Activated CD4-positive, alpha-beta memory T cell treated with anti-CD3 and anti-CD28 coated beads, Interleukin-2, amount 10 ng/mL, durations not matched to agents 7 days and 5 days (primary cell): ENCODE results near the gene CFC1B. TPM values are rescaled to one million over a fixed set of nuclear protein-coding genes. Genes with fewer than 3 reads are reported as not detected.

Experiments used
- total RNA-seq, 2 experiments: library from RNA; stranded (reverse); gene quantifications; one replicate each; pipeline ENCODE4 v1.2.3, GENCODE V29; 2021

CFC1B gene
- total RNA-seq, 2 experiments from 2014 or later = not detected

Other genes starting within 250 kb of the CFC1B start
- 10 to 100 TPM; 57.7 to 58.9 TPM for gene IMP4, start 178.3 kb upstream of the CFC1B start, total RNA-seq
- gene PTPN18, start 165.2 kb upstream of the CFC1B start, total RNA-seq = 10 to 100 TPM; 98.0 to 98.6 TPM
- gene POTEI, start 11.9 kb upstream of the CFC1B start, total RNA-seq = not detected
- not detected for gene CFC1, start 78.4 kb downstream of the CFC1B start, total RNA-seq
- gene POTEJ, start 90.2 kb downstream of the CFC1B start, total RNA-seq = not detected
- not detected for gene GPR148, start 207.8 kb downstream of the CFC1B start, total RNA-seq
- not detected for gene AMER3, start 234.3 kb downstream of the CFC1B start, total RNA-seq